Thymus (tissue), 14 donors: Measurements from ENCODE around the gene NBPF8. TPM values are rescaled to one million over a fixed set of nuclear protein-coding genes. Genes with fewer than 3 reads are reported as not detected.
"Not testable (repeated sequence)": the region's sequence is repeated elsewhere in the genome, so short reads cannot be mapped to it uniquely, and the experiment has no call there.

ENCODE experiments used
- DNase-seq, 9 donors: peaks; one replicate each; pipeline ENCODE4 v3.0.0-alpha.2; 2013; ENCODE audit warnings: low spot score in 9 of 9, low read depth in 6 of 9, missing footprints in 1 of 9
- H3K27ac ChIP-seq, 2 donors: one replicate each; pipeline ENCODE4 v1.5.1; 2013; ENCODE audit warnings: control low read depth in 1 of 2, low read depth in 1 of 2, low read length in 1 of 2, mild to moderate bottlenecking in 1 of 2, moderate library complexity in 1 of 2
- H3K27me3 ChIP-seq, 2 donors: one replicate each; pipeline ENCODE4 v1.5.1; 2013; ENCODE audit warnings: low read length in 1 of 2; ENCODE audit not compliant: control insufficient read depth in 2 of 2, insufficient read depth in 1 of 2
- H3K36me3 ChIP-seq, 2 donors: one replicate each; pipeline ENCODE4 v1.5.1; 2013; ENCODE audit warnings: low read length in 1 of 2, mild to moderate bottlenecking in 1 of 2, moderate library complexity in 1 of 2; ENCODE audit not compliant: control insufficient read depth in 2 of 2, insufficient read depth in 2 of 2
- H3K4me1 ChIP-seq, 2 donors: one replicate each; pipeline ENCODE4 v1.5.1; 2013; ENCODE audit warnings: low read length in 2 of 2; ENCODE audit not compliant: control insufficient read depth in 2 of 2, insufficient read depth in 2 of 2
- H3K4me3 ChIP-seq, 2 donors: one replicate each; pipeline ENCODE4 v1.5.1; 2013; ENCODE audit warnings: low read length in 2 of 2, control low read depth in 1 of 2, mild to moderate bottlenecking in 1 of 2
- H3K9me3 ChIP-seq, 2 donors: one replicate each; pipeline ENCODE4 v1.5.1; 2013; ENCODE audit warnings: low read length in 1 of 2, mild to moderate bottlenecking in 1 of 2; ENCODE audit not compliant: control insufficient read depth in 2 of 2, insufficient read depth in 1 of 2
- WGBS: extraction: QIAGEN DNeasy Blood & Tissue Kit; methylation state at CpG from one replicate; pipeline ENCODE4 v1.1.7; 2013; 5-methylcytosine and 5-hydroxymethylcytosine counted together
- long read RNA-seq, 10 donors: transcript quantifications; one replicate each; lab custom pipeline, GENCODE V29; 2026
- polyA plus RNA-seq: library from polyadenylated mRNA; stranded (reverse); fragments of 200-250 nt; gene quantifications from one replicate; pipeline ENCODE4 v1.2.3, GENCODE V29; 2013
- total RNA-seq: library from RNA; stranded (reverse); fragments of 120-200 nt; gene quantifications from one replicate; pipeline ENCODE4 v1.2.4, GENCODE V29; 2013
- donor health status: healthy.

The NBPF8 gene
- total RNA-seq (6.6 TPM), polyA plus RNA-seq (9.4 TPM)
- long read RNA-seq, donor 1 = 0 reads
- long read RNA-seq, donor 2 = 0 reads
- long read RNA-seq, donor 3 = 0 reads
- long read RNA-seq, donor 4 = 0 reads
- long read RNA-seq, donor 5, partial matches to known transcripts = 9 of 9 reads
- long read RNA-seq, donor 5, other reads (novel, unspliced or antisense) = 0 of 9 reads
- long read RNA-seq, donor 6 = 0 reads
- long read RNA-seq, donor 7 = 0 reads
- long read RNA-seq, donor 8 = 0 reads
- long read RNA-seq, donor 9 = 0 reads
- long read RNA-seq, donor 10 = 0 reads

GRCh38 chr1:120414911-120415480 is at the start of gene NBPF8:
Gene NBPF8 (plus strand): TSS chr1:120415035. CDS start chr1:120436523, 21,488 bp downstream.
- not testable (repeated sequence) for H3K4me1 ChIP-seq, H3K9me3 ChIP-seq, H3K36me3 ChIP-seq, H3K27ac ChIP-seq, H3K27me3 ChIP-seq
- whole genome bisulfite sequencing = 1% methylated on average over 42 of the region's 64 CpGs
- DNase-seq = peak in 7 of 9 donors; percentile 3 to 66 (median 27)
- peak within 1 kb of the TSS; percentile 42 to 44 for H3K4me3 ChIP-seq

- DNase-seq, H3K4me3 ChIP-seq, H3K27ac ChIP-seq, H3K4me1 ChIP-seq, H3K36me3 ChIP-seq, H3K27me3 ChIP-seq, H3K9me3 ChIP-seq: not testable (repeated sequence)
- WGBS = 98% methylated on average over 6 of the region's 6 CpGs
Observed at GRCh38 chr1:120367709-120368108, 47.1 kb upstream of the NBPF8 start.

- WGBS = 95% methylated on average over 5 of the region's 5 CpGs
- H3K9me3 ChIP-seq, H3K27ac ChIP-seq, H3K36me3 ChIP-seq, H3K4me3 ChIP-seq, DNase-seq, H3K27me3 ChIP-seq, H3K4me1 ChIP-seq: not testable (repeated sequence)
Observed at GRCh38 chr1:120386651-120387050, 28.2 kb upstream of the NBPF8 start.

GRCh38 chr1:120388597-120389126 is 26.2 kb upstream of the NBPF8 start:
- not testable (repeated sequence) for H3K4me1 ChIP-seq, H3K27me3 ChIP-seq, H3K36me3 ChIP-seq, H3K27ac ChIP-seq, H3K9me3 ChIP-seq, H3K4me3 ChIP-seq
- 46% methylated on average over 14 of the region's 29 CpGs for WGBS
- peak in 2 of 9 donors; percentile 5 to 18 for DNase-seq

- not testable (repeated sequence) for H3K27me3 ChIP-seq, H3K36me3 ChIP-seq, H3K4me3 ChIP-seq, H3K9me3 ChIP-seq, H3K4me1 ChIP-seq, DNase-seq, H3K27ac ChIP-seq
- WGBS = 71% methylated on average over 4 of the region's 4 CpGs
Observed at GRCh38 chr1:120391365-120391764, 23.5 kb upstream of the NBPF8 start.

GRCh38 chr1:120393316-120394232 is 21.3 kb upstream of the NBPF8 start:
- not testable (repeated sequence) for DNase-seq, H3K9me3 ChIP-seq, H3K36me3 ChIP-seq, H3K27me3 ChIP-seq, H3K4me3 ChIP-seq, H3K27ac ChIP-seq, H3K4me1 ChIP-seq
- WGBS = 41% methylated on average over 6 of the region's 13 CpGs

GRCh38 chr1:120405348-120405747 is 9.5 kb upstream of the NBPF8 start:
- DNase-seq, H3K27me3 ChIP-seq, H3K36me3 ChIP-seq, H3K4me1 ChIP-seq, H3K9me3 ChIP-seq, H3K27ac ChIP-seq, H3K4me3 ChIP-seq: not testable (repeated sequence)
- no CpG with 5 or more reads among the region's 1 CpG for WGBS

GRCh38 chr1:120414451-120414850 is 384 bp upstream of the NBPF8 start:
- not testable (repeated sequence) for H3K27ac ChIP-seq
- 2% methylated on average over 8 of the region's 16 CpGs for WGBS

GRCh38 chr1:120415492-120415961 is 692 bp downstream of the NBPF8 start:
- not testable (repeated sequence) for H3K27ac ChIP-seq, H3K36me3 ChIP-seq, H3K27me3 ChIP-seq, H3K4me1 ChIP-seq, H3K9me3 ChIP-seq
- peak in 3 of 9 donors; percentile 2 to 26 (median 10) for DNase-seq
- H3K4me3 ChIP-seq = peak overlapping the region; percentile 42 to 44
- WGBS = 1% methylated on average over 20 of the region's 23 CpGs

More at GRCh38 chr1:120414451-120414850, 384 bp upstream of the NBPF8 start:
- not testable (repeated sequence) for H3K27me3 ChIP-seq, H3K36me3 ChIP-seq, H3K4me1 ChIP-seq, DNase-seq, H3K9me3 ChIP-seq
- peak overlapping the region in 1 of 2 donors; percentile 42 for H3K4me3 ChIP-seq
